Nephron progenitor cell (in vitro differentiated cells): ENCODE data around the gene PLEKHA4.

Source experiments
- DNase-seq: peaks from one replicate; pipeline ENCODE4 v3.0.0; 2021
- H3K27ac Mint-ChIP-seq: 2 replicates; pipeline ENCODE4 v1.8.0; 2021; ENCODE audit warnings: mild to moderate bottlenecking, moderate library complexity, mixed read lengths
- H3K27me3 Mint-ChIP-seq: 2 replicates; pipeline ENCODE4 v1.8.0; 2021; ENCODE audit warnings: mild to moderate bottlenecking, low read depth, mixed read lengths; ENCODE audit not compliant: poor library complexity
- H3K36me3 Mint-ChIP-seq: 2 replicates; pipeline ENCODE4 v1.8.0; 2021; ENCODE audit warnings: low read depth, mixed read lengths
- H3K4me1 Mint-ChIP-seq: 2 replicates; pipeline ENCODE4 v1.8.0; 2021; ENCODE audit warnings: mixed read lengths
- H3K4me3 Mint-ChIP-seq: 2 replicates; pipeline ENCODE4 v1.8.0; 2021; ENCODE audit warnings: mild to moderate bottlenecking, moderate library complexity, mixed read lengths
- H3K9me3 Mint-ChIP-seq: 2 replicates; pipeline ENCODE4 v1.8.0; 2021; ENCODE audit warnings: mild to moderate bottlenecking, moderate library complexity, mixed read lengths
- TF ChIP-seq, protein P1 (sequence below): fragments of 200-600 bp; sonication (generic); IDR thresholded peaks from 2 replicates; pipeline ENCODE4 v1.5.0; 2021; ENCODE audit warnings: antibody characterized with exemption

Gene PLEKHA4

DNA sequence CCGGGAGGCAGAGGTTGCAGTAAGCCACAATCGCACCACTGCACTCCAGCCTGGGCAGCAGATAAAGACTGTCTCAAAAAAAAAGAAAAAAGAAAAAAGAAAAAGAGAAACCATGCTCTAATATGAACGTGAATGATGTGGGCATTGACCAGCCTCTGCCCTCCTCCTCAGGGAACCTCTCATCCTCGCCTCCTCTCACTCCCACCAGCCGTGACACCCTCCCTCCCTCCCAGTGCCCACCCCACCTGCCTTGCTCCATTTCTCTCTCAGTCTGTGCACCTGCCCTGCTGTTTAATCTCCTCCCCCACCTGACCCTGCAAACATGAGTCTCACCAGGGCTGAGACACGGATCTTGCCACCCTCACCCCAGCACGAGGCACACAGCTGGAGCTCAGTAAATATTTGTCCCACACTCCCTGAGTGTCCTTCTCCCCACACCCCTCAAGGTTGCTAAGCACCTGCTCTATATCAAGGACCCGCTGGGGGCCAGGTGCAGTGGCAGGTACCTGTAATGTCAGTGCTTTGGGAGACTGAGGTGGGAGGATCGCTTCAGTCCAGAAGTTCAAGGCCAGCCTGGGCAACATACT, 50.1 kb downstream of the PLEKHA4 start:
- TF ChIP-seq, protein P1, sequence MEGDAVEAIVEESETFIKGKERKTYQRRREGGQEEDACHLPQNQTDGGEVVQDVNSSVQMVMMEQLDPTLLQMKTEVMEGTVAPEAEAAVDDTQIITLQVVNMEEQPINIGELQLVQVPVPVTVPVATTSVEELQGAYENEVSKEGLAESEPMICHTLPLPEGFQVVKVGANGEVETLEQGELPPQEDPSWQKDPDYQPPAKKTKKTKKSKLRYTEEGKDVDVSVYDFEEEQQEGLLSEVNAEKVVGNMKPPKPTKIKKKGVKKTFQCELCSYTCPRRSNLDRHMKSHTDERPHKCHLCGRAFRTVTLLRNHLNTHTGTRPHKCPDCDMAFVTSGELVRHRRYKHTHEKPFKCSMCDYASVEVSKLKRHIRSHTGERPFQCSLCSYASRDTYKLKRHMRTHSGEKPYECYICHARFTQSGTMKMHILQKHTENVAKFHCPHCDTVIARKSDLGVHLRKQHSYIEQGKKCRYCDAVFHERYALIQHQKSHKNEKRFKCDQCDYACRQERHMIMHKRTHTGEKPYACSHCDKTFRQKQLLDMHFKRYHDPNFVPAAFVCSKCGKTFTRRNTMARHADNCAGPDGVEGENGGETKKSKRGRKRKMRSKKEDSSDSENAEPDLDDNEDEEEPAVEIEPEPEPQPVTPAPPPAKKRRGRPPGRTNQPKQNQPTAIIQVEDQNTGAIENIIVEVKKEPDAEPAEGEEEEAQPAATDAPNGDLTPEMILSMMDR = no peak
- peaks cover 4% of the 10 kb centered on the region for H3K27me3 Mint-ChIP-seq
- no peaks in the 10 kb centered on the region for H3K9me3 Mint-ChIP-seq
- DNase-seq = no peak
- no peaks in the 10 kb centered on the region for H3K36me3 Mint-ChIP-seq
- no peak overlapping the region for H3K4me3 Mint-ChIP-seq
- H3K4me1 Mint-ChIP-seq = peaks cover 16% of the 10 kb centered on the region
- H3K27ac Mint-ChIP-seq = no peak overlapping the region

DNA sequence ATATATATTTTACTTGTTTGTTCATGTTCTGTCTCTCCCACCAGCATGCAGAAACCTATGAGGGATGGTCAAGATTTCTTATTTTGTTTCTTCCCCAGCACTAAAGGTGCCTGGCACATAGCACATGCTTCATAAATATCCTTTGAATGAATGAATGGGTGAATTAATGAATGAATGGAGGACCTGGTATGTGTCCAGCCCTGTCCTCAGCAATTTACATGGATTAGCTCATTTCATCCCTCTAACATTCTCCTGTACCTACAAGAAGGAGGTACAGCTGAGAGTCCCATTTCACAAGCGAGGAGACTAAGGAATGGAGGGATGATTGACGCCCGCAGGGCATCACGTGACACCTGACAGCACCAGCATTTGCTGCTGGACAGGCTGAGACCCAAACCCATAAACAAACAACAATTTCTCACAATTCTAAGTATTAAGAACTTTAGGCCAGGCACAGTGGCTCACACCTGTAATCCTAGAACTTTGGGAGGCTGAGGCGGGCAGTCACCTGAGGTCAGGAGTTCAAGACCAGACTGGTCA, 50.8 kb downstream of the PLEKHA4 start:
- Mint-ChIP-seq H3K9me3 (no peaks in the 10 kb centered on the region), H3K4me3 (no peak overlapping the region), H3K27me3 (peaks cover 4% of the 10 kb centered on the region), H3K27ac (no peak overlapping the region), H3K4me1 (peaks cover 21% of the 10 kb centered on the region), H3K36me3 (no peaks in the 10 kb centered on the region)
- TF ChIP-seq, protein P1 = no peak
- DNase-seq = no peak

DNA sequence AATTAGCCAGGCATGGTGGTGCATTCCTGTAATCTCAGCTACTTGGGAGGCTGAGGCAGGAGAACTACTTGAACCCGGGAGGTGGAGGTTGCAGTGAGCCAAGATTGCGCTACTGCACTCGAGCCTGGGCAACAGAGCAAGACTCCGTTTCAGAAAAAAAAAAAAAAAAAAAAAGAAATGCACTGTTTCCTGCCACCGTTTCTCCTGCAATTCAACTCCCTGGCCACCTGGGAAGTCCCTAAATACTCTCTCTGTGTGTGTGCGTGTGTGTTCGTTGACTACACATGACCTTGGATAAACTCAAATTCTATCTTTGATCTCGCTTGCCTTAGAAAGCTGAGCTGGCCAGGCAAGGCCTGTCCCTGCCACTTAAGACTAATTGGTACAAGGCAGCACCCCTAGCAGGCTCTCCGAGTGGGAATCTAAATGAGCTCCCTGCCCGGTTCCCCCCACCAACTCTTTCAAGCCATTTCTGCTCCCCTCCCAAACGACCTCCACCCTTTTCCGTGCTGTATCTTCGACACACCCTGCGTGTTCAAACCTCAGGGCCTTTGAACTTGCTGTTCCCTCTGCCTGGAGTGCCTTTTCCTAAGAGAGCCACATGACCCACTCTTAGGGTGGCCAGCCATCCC, 52.4 kb downstream of the PLEKHA4 start:
- TF ChIP-seq, protein P1 = no peak
- Mint-ChIP-seq H3K4me3 (no peak overlapping the region), H3K27ac (no peak overlapping the region)

DNA sequence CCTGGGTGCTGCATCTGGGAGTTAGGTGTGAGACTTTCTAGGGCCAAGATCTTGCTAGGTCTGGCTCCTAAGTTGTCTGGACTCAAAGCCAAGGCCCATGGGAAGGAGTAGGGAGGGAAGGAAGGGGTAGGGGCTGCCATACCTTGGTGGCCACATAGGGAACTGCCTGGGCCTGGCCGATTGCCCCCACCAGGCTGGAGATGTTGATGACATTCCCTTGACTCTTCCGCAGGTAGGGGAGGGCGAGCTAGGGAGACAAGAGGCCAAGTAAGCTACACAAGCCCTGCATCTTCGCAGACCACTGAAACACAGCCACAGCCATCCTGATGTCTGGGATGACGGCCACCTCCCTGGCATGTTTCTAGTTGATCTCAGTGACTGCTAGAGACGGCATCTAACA, 53.5 kb downstream of the PLEKHA4 start:
- no peak overlapping the region for H3K4me3 Mint-ChIP-seq
- no peak overlapping the region for H3K27ac Mint-ChIP-seq
- no peaks in the 10 kb centered on the region for H3K9me3 Mint-ChIP-seq
- TF ChIP-seq, protein P1 = no peak
- peaks cover 8% of the 10 kb centered on the region for H3K27me3 Mint-ChIP-seq
- DNase-seq = no peak
- H3K36me3 Mint-ChIP-seq = no peaks in the 10 kb centered on the region
- peaks cover 37% of the 10 kb centered on the region for H3K4me1 Mint-ChIP-seq

More for the DNA sequence above, 52.4 kb downstream of the PLEKHA4 start:
- no peak for DNase-seq
- peaks cover 29% of the 10 kb centered on the region for H3K4me1 Mint-ChIP-seq
- H3K27me3 Mint-ChIP-seq = peaks cover 7% of the 10 kb centered on the region
- no peaks in the 10 kb centered on the region for H3K36me3 Mint-ChIP-seq
- H3K9me3 Mint-ChIP-seq = no peaks in the 10 kb centered on the region

DNA sequence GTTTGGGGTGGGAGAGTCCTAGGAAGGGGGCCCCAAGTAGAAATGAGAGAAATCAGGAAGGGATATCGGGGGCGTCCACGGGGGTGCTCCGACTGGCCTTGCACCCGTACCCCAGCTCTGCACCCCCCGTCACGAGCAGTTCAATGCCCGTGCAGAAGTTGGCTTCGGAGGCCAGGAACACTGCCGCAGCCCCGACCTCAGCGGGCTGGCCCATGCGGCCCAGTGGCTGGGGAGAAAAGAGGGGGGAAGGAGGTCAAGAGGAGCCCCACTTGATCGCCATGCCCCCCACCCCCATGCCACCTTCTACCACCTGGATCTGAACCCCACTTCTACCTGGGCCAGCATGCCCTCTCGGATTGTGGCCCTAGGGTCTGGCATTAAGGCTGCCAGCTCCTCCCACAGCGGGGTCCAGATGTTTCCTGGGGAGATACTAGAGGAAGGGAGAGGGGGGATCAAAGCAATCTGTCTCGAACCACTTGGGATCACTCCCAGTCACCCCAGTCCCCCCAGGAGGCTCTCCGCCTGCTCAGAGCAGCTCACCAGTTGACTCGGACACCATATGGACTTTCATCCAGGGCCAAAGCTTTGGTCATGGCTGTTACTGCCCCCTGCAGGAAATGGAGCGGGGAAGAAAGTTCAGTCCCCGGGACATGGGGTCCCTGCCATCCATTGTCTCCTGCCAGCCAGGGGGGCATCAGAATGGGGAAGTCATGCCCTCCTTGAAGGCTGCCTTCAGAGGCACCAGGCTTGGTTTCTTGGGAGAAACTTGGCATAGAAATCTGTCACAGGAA, 55.1 kb downstream of the PLEKHA4 start:
- peaks cover 8% of the 10 kb centered on the region for H3K27me3 Mint-ChIP-seq
- H3K36me3 Mint-ChIP-seq = no peaks in the 10 kb centered on the region
- H3K9me3 Mint-ChIP-seq = no peaks in the 10 kb centered on the region
- TF ChIP-seq, protein P1 = no peak
- H3K27ac Mint-ChIP-seq = no peak overlapping the region
- no peak for DNase-seq
- peaks cover 44% of the 10 kb centered on the region for H3K4me1 Mint-ChIP-seq
- no peak overlapping the region for H3K4me3 Mint-ChIP-seq
